ENCODE data around the gene SMG1.

- TF ChIP-seq EZH2phosphoT487 (conservative IDR thresholded peaks at IDR 0.05; ENCODE audit: low read length) (no peak), CTCF (IDR thresholded peaks at IDR 0.05; ENCODE audit: insufficient read depth, low read length, poor library complexity, severe bottlenecking) (no peak)
Observed at GRCh38 chr16:18948372-18949020, 22.3 kb upstream of the SMG1 start.

Data from SU-DHL-6 (cell line).